HCT116 (cell line): ENCODE measurements around the gene ATP6V1B1. TPM values are rescaled to one million over a fixed set of nuclear protein-coding genes. Genes with fewer than 3 reads are reported as not detected.

Source experiments
- ATAC-seq: fragments of 200-7000 bp; cut with Tn5 transposase; 2 replicates; pipeline ENCODE4 v1.9.1; 2020; ENCODE audit warnings: mild to moderate bottlenecking, moderate library complexity
- BruUV-seq: library from RNA; stranded (reverse); fragments of 400-500 nt; replicated peaks from 2 replicates; lab custom pipeline; 2021; lab: Mats Ljungman, UMichigan
- CTCF ChIA-PET: fragments of 300-600 bp; sonication (Branson Sonifier 250); formaldehyde crosslinking; loops from one replicate; lab custom pipeline; 2021; ENCODE audit warnings: antibody characterized with exemption; lab: Charles Lee
- POLR2A ChIA-PET: fragments of 300-600, 350-600 bp; sonication (Branson Sonifier 250); formaldehyde crosslinking; loops from one replicate; lab custom pipeline; 2021; ENCODE audit warnings: antibody characterized with exemption; lab: Charles Lee
- RAD21 ChIA-PET, 2 experiments: fragments of 300-600 bp; sonication (Branson Sonifier 250); formaldehyde crosslinking; loops; one replicate each; lab custom pipeline; 2023; ENCODE audit warnings: low total read pairs in 2 of 2; ENCODE audit not compliant: uncharacterized antibody in 2 of 2, unreplicated experiment in 2 of 2, low non-redundant PET in 1 of 2; lab: Charles Lee
- DNase-seq: peaks from one replicate; pipeline ENCODE4 v3.0.0-alpha.2; 2010; ENCODE audit warnings: low read depth, low spot score
- H2AFZ ChIP-seq: fragments of 200-600 bp; shearing (Covaris generic), sonication (generic); 2 replicates; pipeline ENCODE4 v1.6.1; 2017; ENCODE audit warnings: low read depth, mixed run types, mixed read lengths, antibody characterized with exemption, low read length; ENCODE audit not compliant: poor library complexity, severe bottlenecking
- H3K27ac ChIP-seq: 2 replicates; pipeline ENCODE4 v1.5.1; 2012; ENCODE audit warnings: low read depth, low read length
- H3K27me3 ChIP-seq: fragments of 200-600 bp; sonication (generic); 2 replicates; pipeline ENCODE4 v1.6.1; 2016; ENCODE audit warnings: mixed run types, low read length, mixed read lengths; ENCODE audit not compliant: insufficient read depth
- H3K36me3 ChIP-seq, 2 experiments: fragments of 200-500 bp in 1 of 2; fragments of 200-600 bp in 1 of 2; sonication (Bioruptor generic) in 1 of 2; sonication (generic) in 1 of 2; 2 replicates each; pipeline versions ENCODE4 v1.5.1 to v1.6.1; 2014 to 2016; ENCODE audit warnings: low read length in 2 of 2, inconsistent platforms in 1 of 2, mixed read lengths in 1 of 2, mixed run types in 1 of 2; ENCODE audit not compliant: insufficient read depth in 2 of 2, control insufficient read depth in 1 of 2
- H3K4me1 ChIP-seq, 2 experiments: fragments of 200-600 bp in 1 of 2; sonication (generic) in 1 of 2; 2 replicates each; pipeline versions ENCODE4 v1.5.1 to v1.6.1; 2012 to 2017; ENCODE audit warnings: low read length in 2 of 2, inconsistent platforms in 1 of 2, mild to moderate bottlenecking in 1 of 2, mixed read lengths in 1 of 2, mixed run types in 1 of 2, moderate library complexity in 1 of 2; ENCODE audit not compliant: insufficient read depth in 2 of 2, control insufficient read depth in 1 of 2
- H3K4me2 ChIP-seq: fragments of 200-600 bp; sonication (generic); 2 replicates; pipeline ENCODE4 v1.6.1; 2017; ENCODE audit warnings: mixed run types, low read length, mixed read lengths
- H3K4me3 ChIP-seq, 2 experiments: fragments of 200-600 bp in 1 of 2; sonication (generic) in 1 of 2; replicated peaks in 1 of 2; 2 replicates each; pipeline ENCODE4 v1.5.1; 2011 to 2016; ENCODE audit warnings: low read length in 2 of 2, control low read depth in 1 of 2, low read depth in 1 of 2, mild to moderate bottlenecking in 1 of 2, mixed read lengths in 1 of 2, mixed run types in 1 of 2
- H3K79me2 ChIP-seq: fragments of 200-600 bp; sonication (generic); 2 replicates; pipeline ENCODE4 v1.6.1; 2017; ENCODE audit warnings: mild to moderate bottlenecking, mixed run types, low read length, moderate library complexity, mixed read lengths; ENCODE audit not compliant: insufficient read depth
- H3K9ac ChIP-seq: fragments of 200-600 bp; sonication (generic); 2 replicates; pipeline ENCODE4 v1.6.1; 2016; ENCODE audit warnings: low read length, mixed read lengths
- H3K9me2 ChIP-seq: fragments of 200-600 bp; sonication (generic), shearing (Covaris generic); 2 replicates; pipeline ENCODE4 v1.6.1; 2017; ENCODE audit warnings: mixed run types, mild to moderate bottlenecking, moderate library complexity; ENCODE audit not compliant: insufficient read depth
- H3K9me3 ChIP-seq, 2 experiments: fragments of 200-500 bp in 1 of 2; fragments of 200-600 bp in 1 of 2; sonication (Bioruptor generic) in 1 of 2; sonication (generic) in 1 of 2; 2 replicates each; pipeline ENCODE4 v1.6.1; 2014 to 2017; ENCODE audit warnings: low read length in 2 of 2, mixed read lengths in 2 of 2, inconsistent platforms in 1 of 2, low read depth in 1 of 2, mild to moderate bottlenecking in 1 of 2, mixed run types in 1 of 2, moderate library complexity in 1 of 2; ENCODE audit not compliant: control insufficient read depth in 1 of 2, insufficient read depth in 1 of 2
- H4K20me1 ChIP-seq: fragments of 200-600 bp; sonication (generic), shearing (Covaris generic); 2 replicates; pipeline ENCODE4 v1.6.1; 2017; ENCODE audit warnings: mixed run types, mild to moderate bottlenecking, moderate library complexity; ENCODE audit not compliant: insufficient read depth
- EGR1 ChIP-seq: IDR thresholded peaks from 2 replicates; pipeline ENCODE4 v1.6.1; 2012; ENCODE audit warnings: low read depth
- ELF1 ChIP-seq: IDR thresholded peaks from 2 replicates; pipeline ENCODE4 v1.6.1; 2012; ENCODE audit warnings: low read depth, borderline replicate concordance
- EZH2phosphoT487 ChIP-seq: fragments of 200-600 bp; IDR thresholded peaks from 2 replicates; pipeline ENCODE4 v1.6.1; 2018; ENCODE audit warnings: antibody characterized with exemption, borderline replicate concordance
- POLR2A ChIP-seq: IDR thresholded peaks from 2 replicates; pipeline ENCODE4 v1.7.0; 2011; ENCODE audit warnings: borderline replicate concordance; ENCODE audit not compliant: insufficient read depth, insufficient read length; ENCODE audit errors: extremely low read depth
- POLR2AphosphoS5 ChIP-seq: IDR thresholded peaks from 2 replicates; pipeline ENCODE4 v1.6.1; 2011; ENCODE audit warnings: mild to moderate bottlenecking, low read depth, low read length, moderate library complexity
- RAD21 ChIP-seq: IDR thresholded peaks from 2 replicates; pipeline ENCODE4 v1.6.1; 2012; ENCODE audit warnings: low read depth, mild to moderate bottlenecking
- REST ChIP-seq: IDR thresholded peaks from 2 replicates; pipeline ENCODE4 v1.6.1; 2012; ENCODE audit warnings: low read depth
- SIN3A ChIP-seq: IDR thresholded peaks from 2 replicates; pipeline ENCODE4 v1.6.1; 2012; ENCODE audit warnings: low read depth
- SP1 ChIP-seq: IDR thresholded peaks from 2 replicates; pipeline ENCODE4 v1.6.1; 2012; ENCODE audit warnings: low read depth
- SRF ChIP-seq: IDR thresholded peaks from 2 replicates; pipeline ENCODE4 v1.6.1; 2012; ENCODE audit warnings: low read depth
- TCF7L2 ChIP-seq: IDR thresholded peaks from 2 replicates; pipeline ENCODE4 v1.7.0; 2011; ENCODE audit warnings: borderline replicate concordance, inconsistent platforms; ENCODE audit not compliant: insufficient read depth, insufficient read length; ENCODE audit errors: extremely low read depth
- ZBTB33 ChIP-seq: IDR thresholded peaks from 2 replicates; pipeline ENCODE4 v1.6.1; 2011; ENCODE audit warnings: mild to moderate bottlenecking, low read length, moderate library complexity; ENCODE audit not compliant: insufficient replicate concordance; ENCODE audit errors: extremely low read depth
- ZNF274 ChIP-seq: fragments of 200-500 bp; sonication (Bioruptor generic); IDR thresholded peaks from 2 replicates; pipeline ENCODE4 v1.6.1; 2014; ENCODE audit warnings: mild to moderate bottlenecking, low read depth, low read length, inconsistent platforms
- intact Hi-C: fragments of 100-400 bp; cut with micrococcal nuclease; formaldehyde crosslinking; loops from 2 replicates; pipeline ENCODE4 v1.10.0; 2022
- total RNA-seq: library from RNA; stranded (reverse); gene quantifications from one replicate; pipeline ENCODE4 v1.2.1, GENCODE V29; 2021; ENCODE audit not compliant: unreplicated experiment
- TF ChIP-seq, protein P1 (sequence below): IDR thresholded peaks from 2 replicates; pipeline ENCODE4 v1.6.1; 2012
- TF ChIP-seq, protein P2 (sequence below), 3 experiments: fragments of 200-600 bp in 1 of 3; sonication (generic) in 1 of 3; IDR thresholded peaks in 2 of 3; conservative IDR thresholded peaks in 1 of 3; 2 replicates each; pipeline ENCODE4 v1.5.1; 2012 to 2017; ENCODE audit warnings: low read depth in 2 of 3, low read length in 2 of 3, antibody characterized with exemption in 1 of 3, borderline replicate concordance in 1 of 3, control low read depth in 1 of 3, mild to moderate bottlenecking in 1 of 3, mixed read lengths in 1 of 3, mixed run types in 1 of 3, moderate library complexity in 1 of 3; ENCODE audit not compliant: insufficient read depth in 1 of 3

ATP6V1B1 gene
- total RNA-seq, 1 experiment from 2014 or later: 0.74 TPM

DNA sequence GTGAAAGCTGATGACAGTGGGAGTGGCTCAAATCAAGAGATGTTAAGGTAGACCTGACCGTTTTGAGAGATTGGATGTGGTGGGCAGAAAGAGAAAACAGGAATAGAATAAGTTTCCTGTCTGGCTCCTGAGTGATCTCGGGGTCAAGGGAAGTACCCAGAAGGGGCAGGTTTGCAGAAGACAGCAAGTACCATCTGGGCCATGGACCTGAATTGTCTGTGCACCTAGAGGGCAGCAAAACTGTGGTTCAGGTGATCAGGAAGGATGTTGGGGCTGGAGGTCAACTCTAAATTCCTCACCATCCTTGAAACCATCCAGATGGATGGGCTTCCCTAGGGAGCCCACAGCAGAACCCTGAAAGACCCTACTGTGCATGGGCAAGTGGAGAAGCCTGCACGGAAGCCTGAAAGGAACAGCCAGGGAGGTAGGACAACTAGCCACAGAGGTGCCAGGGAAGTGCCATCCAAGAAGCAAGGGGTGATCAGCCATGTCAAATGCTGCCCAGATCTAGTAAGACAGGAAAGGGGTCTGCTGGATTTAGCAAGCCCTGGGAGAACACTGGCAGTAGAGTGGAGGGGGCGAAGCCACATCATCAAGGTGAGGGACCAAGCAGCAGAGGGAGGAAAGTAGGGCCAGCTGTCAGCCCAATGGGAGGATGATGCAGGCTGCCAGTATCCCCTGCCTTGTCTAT, 50.9 kb downstream of the ATP6V1B1 start:
- ChIA-PET POLR2A (no interaction called here), CTCF (no interaction called here), RAD21 (no interaction called here)
- intact Hi-C loops: no loop called here
- Histone ChIP-seq H3K4me1 (peaks cover 2 to 9% of the 10 kb centered on the region in 2 experiments; a peak in 2 of 4 replicates), H3K4me2 (no peak overlapping the region), H3K4me3 (no peak overlapping the region), H3K9me3 (no peaks in the 10 kb centered on the region), H3K79me2 (0 out of 2 replicates have a peak, but pooled peaks cover 3% of the 10 kb centered on the region), H3K27me3 (no peaks in the 10 kb centered on the region), H3K36me3 (peaks cover 23 to 29% of the 10 kb centered on the region in 2 experiments; a peak in 3 of 4 replicates), H3K9me2 (no peaks in the 10 kb centered on the region), H3K27ac (no peak overlapping the region), H3K9ac (no peak overlapping the region), H2AFZ (no peak overlapping the region), H4K20me1 (no peaks in the 10 kb centered on the region)
- TF ChIP-seq ZNF274: no peak
- no peak for TF ChIP-seq RAD21
- TF ChIP-seq SP1: no peak
- no peak for TF ChIP-seq POLR2A
- TF ChIP-seq EZH2phosphoT487: no peak
- TF ChIP-seq ELF1: no peak
- no peak for TF ChIP-seq EGR1
- TF ChIP-seq, protein P1, sequence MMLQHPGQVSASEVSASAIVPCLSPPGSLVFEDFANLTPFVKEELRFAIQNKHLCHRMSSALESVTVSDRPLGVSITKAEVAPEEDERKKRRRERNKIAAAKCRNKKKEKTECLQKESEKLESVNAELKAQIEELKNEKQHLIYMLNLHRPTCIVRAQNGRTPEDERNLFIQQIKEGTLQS: no peak
- no peak for TF ChIP-seq SRF
- TF ChIP-seq, protein P2, sequence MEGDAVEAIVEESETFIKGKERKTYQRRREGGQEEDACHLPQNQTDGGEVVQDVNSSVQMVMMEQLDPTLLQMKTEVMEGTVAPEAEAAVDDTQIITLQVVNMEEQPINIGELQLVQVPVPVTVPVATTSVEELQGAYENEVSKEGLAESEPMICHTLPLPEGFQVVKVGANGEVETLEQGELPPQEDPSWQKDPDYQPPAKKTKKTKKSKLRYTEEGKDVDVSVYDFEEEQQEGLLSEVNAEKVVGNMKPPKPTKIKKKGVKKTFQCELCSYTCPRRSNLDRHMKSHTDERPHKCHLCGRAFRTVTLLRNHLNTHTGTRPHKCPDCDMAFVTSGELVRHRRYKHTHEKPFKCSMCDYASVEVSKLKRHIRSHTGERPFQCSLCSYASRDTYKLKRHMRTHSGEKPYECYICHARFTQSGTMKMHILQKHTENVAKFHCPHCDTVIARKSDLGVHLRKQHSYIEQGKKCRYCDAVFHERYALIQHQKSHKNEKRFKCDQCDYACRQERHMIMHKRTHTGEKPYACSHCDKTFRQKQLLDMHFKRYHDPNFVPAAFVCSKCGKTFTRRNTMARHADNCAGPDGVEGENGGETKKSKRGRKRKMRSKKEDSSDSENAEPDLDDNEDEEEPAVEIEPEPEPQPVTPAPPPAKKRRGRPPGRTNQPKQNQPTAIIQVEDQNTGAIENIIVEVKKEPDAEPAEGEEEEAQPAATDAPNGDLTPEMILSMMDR (IDR thresholded peaks at IDR 0.05 in 2 of 3, conservative IDR thresholded peaks at IDR 0.05 in 1 of 3; ENCODE audit: borderline replicate concordance in 1 of 3, insufficient read depth in 1 of 3, low read depth in 2 of 3, low read length in 2 of 3): no peak
- no peak for TF ChIP-seq ZBTB33
- no peak for TF ChIP-seq TCF7L2
- TF ChIP-seq SIN3A: no peak
- no peak for TF ChIP-seq POLR2AphosphoS5
- no peak for TF ChIP-seq REST
- no peak for ATAC-seq
- BruUV-seq: no TSS peak
- DNase-seq: no peak
